Lower leg skin (tissue), 3 donors: ENCODE results near the gene TESK2.

Source experiments
- POLR2A ChIP-seq, 2 donors: fragments of 450-650 bp; IDR thresholded peaks; one replicate each; pipeline ENCODE4 v1.6.1; 2016 to 2017; ENCODE audit warnings: antibody characterized with exemption in 2 of 2, mild to moderate bottlenecking in 1 of 2, moderate library complexity in 1 of 2
- TF ChIP-seq, protein P1 (sequence below), 3 donors: fragments of 450-650 bp; IDR thresholded peaks; one replicate each; pipeline ENCODE4 v1.5.1; 2016; ENCODE audit warnings: antibody characterized with exemption in 3 of 3, mild to moderate bottlenecking in 3 of 3, moderate library complexity in 2 of 3

DNA sequence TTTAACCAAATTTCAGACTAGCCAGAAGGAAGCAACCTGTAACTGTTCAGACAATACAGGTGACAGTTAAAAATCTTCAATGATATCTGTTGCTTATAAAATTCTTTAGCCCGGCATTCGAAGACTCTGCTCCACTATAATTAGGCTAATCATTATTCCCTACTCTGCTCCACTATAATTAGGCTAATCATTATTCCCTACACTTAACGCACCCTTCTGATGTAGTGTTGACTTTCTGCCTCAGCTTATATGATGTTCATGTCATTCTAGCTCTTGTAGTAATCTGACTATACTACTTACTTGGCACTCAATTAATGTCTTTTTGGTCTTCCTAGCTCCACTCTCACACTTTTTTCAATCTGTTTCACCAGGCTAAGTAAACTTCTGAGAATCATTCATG lies 13.3 kb downstream of the TESK2 start:
- TF ChIP-seq, protein P1, sequence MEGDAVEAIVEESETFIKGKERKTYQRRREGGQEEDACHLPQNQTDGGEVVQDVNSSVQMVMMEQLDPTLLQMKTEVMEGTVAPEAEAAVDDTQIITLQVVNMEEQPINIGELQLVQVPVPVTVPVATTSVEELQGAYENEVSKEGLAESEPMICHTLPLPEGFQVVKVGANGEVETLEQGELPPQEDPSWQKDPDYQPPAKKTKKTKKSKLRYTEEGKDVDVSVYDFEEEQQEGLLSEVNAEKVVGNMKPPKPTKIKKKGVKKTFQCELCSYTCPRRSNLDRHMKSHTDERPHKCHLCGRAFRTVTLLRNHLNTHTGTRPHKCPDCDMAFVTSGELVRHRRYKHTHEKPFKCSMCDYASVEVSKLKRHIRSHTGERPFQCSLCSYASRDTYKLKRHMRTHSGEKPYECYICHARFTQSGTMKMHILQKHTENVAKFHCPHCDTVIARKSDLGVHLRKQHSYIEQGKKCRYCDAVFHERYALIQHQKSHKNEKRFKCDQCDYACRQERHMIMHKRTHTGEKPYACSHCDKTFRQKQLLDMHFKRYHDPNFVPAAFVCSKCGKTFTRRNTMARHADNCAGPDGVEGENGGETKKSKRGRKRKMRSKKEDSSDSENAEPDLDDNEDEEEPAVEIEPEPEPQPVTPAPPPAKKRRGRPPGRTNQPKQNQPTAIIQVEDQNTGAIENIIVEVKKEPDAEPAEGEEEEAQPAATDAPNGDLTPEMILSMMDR (IDR thresholded peaks at IDR 0.05), result no peak
- TF ChIP-seq POLR2A (IDR thresholded peaks at IDR 0.05), result no peak
